Astrocyte of the spinal cord (primary cell): Measurements from ENCODE around the gene SPG11.

Experiments
- DNase-seq: peaks from one replicate; pipeline ENCODE4 v3.0.0; 2011; ENCODE audit warnings: low read depth, low spot score
- H3K4me3 ChIP-seq: 2 replicates; pipeline ENCODE4 v1.5.1; 2011; ENCODE audit warnings: low read depth, mild to moderate bottlenecking, low read length, moderate library complexity
- CTCF ChIP-seq: IDR thresholded peaks from 2 replicates; pipeline ENCODE4 v1.5.1; 2012; ENCODE audit warnings: low read depth, mild to moderate bottlenecking, low read length, inconsistent platforms
- in situ Hi-C: cut with HindIII; loops from 2 replicates; pipeline ENCODE4 v1.10.0; 2017; ENCODE audit warnings: low sequenced_read_pairs

The SPG11 gene

GRCh38 chr15:44620081-44620480, 43.4 kb downstream of the SPG11 start:
- in situ Hi-C loops: no loop called here
- no peak overlapping the region for H3K4me3 ChIP-seq
- no peak for TF ChIP-seq CTCF
- DNase-seq: no peak

- no peak overlapping the region for H3K4me3 ChIP-seq
- no peak for TF ChIP-seq CTCF
- in situ Hi-C loops: no loop called here
- no peak for DNase-seq
Measured at GRCh38 chr15:44616974-44617373, 46.5 kb downstream of the SPG11 start.

- TF ChIP-seq CTCF: no peak
- DNase-seq: no peak
- in situ Hi-C loops: no loop called here
- no peak overlapping the region for H3K4me3 ChIP-seq
Measured at GRCh38 chr15:44606740-44607139, 56.7 kb downstream of the SPG11 start.

GRCh38 chr15:44603126-44603525, 60.3 kb downstream of the SPG11 start:
- H3K4me3 ChIP-seq: no peak overlapping the region
- TF ChIP-seq CTCF: no peak
- in situ Hi-C loops: no loop called here
- DNase-seq: no peak

- TF ChIP-seq CTCF: no peak
- peak; percentile 37 for DNase-seq
- in situ Hi-C loops: no loop called here
Measured at GRCh38 chr15:44598892-44599291, 64.6 kb downstream of the SPG11 start.

GRCh38 chr15:44598066-44598465, 65.4 kb downstream of the SPG11 start:
- DNase-seq: no peak
- in situ Hi-C loops: no loop called here
- H3K4me3 ChIP-seq: no peak overlapping the region
- TF ChIP-seq CTCF: no peak

More at GRCh38 chr15:44598892-44599291, 64.6 kb downstream of the SPG11 start:
- no peak overlapping the region for H3K4me3 ChIP-seq

GRCh38 chr15:44596511-44597010, 66.9 kb downstream of the SPG11 start:
- no peak overlapping the region for H3K4me3 ChIP-seq
- in situ Hi-C loops: no loop called here
- no peak for DNase-seq
- TF ChIP-seq CTCF: no peak
